Skin epidermis (tissue), 12 donors: ENCODE measurements around the gene CYB5R4.

Experiments
- H3K27ac ChIP-seq, 21 experiments: fragments of 200-600 bp; sonication (generic) in 11 of 21; one replicate each; pipeline ENCODE4 v1.5.0; 2020; ENCODE audit warnings: mild to moderate bottlenecking in 3 of 21, inconsistent platforms in 2 of 21, moderate library complexity in 2 of 21
- H3K4me3 ChIP-seq, 7 experiments: fragments of 200-600 bp; sonication (generic) in 2 of 7; one replicate each; pipeline ENCODE4 v1.5.0; 2020; ENCODE audit warnings: inconsistent platforms in 2 of 7, mild to moderate bottlenecking in 2 of 7, moderate library complexity in 1 of 7

The CYB5R4 gene

DNA sequence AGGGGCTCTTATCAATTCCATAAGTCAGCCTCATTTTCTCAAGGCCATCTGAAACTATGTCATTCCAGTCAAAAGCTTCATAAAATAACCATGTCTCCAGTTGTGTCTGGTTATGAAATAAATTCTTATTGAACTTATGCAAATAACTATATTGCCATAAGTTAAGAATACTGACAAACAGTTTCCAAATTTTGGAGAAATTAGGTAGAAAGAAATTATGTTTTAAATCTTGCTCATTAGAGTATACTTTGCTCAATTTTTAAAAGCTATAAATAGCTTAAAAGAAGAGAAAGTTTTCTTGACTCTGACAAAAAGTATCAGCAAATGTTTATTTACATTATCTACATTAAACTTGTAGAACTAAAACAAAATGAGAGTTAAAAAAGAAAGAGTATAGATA lies 111.1 kb downstream of the CYB5R4 start:
- Histone ChIP-seq H3K27ac (no peak overlapping the region), H3K4me3 (no peak overlapping the region)

DNA sequence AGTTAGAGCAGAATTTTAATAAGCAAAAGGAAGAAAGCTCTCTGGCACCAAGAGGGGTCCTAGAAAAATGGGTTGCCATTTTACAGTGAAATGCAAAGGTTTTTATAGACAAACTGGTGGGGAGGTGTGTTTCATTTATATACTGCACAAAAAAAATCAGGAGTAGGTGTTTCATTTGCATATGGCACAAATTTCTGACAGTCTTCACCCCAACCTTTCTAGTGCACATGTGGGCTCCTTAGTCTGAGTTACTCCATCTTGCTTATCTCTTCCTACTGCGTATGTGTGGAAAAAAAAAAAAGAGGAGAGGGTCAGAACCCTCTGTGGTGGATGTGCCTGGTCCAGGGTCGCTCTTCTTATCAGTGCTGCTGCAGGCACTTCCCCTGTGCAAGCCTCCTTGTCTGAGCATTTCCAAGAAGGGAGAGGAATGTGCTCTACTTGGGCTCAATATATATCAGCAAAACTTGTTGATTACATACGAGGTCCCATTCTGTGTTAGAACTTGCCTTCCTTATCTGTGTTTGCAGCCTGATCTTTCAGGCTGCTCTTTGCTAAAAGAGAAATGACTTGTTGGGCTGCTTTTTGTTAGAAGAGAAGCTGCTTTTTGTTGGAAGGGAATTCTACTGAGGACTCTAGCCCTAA lies 115.0 kb downstream of the CYB5R4 start:
- no peak overlapping the region for H3K27ac ChIP-seq
- H3K4me3 ChIP-seq, result no peak overlapping the region

DNA sequence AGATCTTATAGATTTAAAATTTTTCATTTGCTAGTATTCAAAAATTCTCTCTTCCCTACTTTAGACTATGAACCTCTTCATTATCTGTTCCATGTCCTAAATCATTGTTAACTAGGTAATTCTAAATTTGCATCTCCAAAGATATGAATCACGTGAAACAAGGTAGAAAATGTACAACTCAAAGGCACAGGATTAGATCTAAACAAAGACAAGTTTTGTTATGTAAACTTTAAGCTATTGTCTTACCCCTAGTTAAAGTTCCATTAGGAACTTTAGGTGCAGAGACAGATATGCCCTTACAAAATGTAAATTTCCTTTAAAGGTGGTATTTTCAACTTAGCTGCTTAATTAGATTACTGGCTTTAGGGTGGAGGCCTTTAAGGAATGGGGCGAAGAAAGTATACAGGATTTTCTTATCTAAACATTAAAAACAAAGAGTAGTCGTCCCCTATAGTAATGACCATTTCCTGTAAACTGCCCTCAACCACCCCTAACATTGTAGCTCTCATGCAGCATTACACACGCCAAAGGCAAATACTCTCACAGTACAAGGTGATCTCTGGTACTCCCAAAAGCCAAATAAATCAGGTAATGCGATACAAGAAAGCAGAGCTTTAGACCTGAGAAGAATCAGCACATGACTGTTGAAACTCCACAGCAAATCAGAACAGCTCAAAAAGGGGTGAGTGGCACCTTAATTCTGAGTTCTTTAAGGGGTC lies 116.7 kb downstream of the CYB5R4 start:
- Histone ChIP-seq H3K4me3 (no peak overlapping the region), H3K27ac (no peak overlapping the region)

DNA sequence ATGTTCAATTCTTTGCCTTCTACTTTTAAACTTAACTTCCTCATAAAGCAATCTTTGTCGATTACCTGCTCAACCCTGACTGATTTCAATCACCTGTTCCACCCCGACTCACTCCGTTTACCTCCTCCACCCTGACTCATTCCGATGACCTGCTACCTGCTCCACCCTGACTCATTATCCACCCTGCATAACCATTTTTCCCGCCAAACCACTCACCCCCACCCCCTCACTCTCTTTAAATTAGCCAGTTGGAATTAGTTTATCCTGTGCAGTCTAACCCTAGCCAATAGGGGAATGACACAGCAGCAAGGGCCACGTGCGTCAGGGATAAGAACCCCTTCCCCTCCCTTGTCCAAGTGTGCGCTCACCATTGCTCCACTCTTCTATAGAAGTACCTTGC lies 117.4 kb downstream of the CYB5R4 start:
- Histone ChIP-seq H3K27ac (no peak overlapping the region), H3K4me3 (no peak overlapping the region)

DNA sequence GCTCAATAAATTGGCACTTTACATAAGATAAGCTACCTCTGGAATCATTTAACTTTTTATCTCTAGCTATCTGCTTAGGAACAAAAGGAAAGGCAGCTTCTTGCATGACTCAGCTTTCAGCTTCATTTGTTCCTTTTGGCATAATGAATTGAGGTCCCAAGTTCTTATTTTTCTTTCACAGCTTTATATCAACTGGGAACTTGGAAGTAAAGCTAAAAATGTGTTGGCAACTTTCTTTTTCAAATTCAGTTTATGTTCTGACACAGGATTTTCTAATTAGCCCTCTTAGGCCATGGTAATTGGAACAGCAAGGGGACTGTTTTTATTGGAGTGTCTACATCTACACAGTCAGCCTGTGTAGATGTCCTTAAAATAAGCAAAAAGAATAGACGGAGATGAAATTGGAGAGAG lies 118.8 kb downstream of the CYB5R4 start:
- Histone ChIP-seq H3K4me3 (no peak overlapping the region), H3K27ac (no peak overlapping the region)

DNA sequence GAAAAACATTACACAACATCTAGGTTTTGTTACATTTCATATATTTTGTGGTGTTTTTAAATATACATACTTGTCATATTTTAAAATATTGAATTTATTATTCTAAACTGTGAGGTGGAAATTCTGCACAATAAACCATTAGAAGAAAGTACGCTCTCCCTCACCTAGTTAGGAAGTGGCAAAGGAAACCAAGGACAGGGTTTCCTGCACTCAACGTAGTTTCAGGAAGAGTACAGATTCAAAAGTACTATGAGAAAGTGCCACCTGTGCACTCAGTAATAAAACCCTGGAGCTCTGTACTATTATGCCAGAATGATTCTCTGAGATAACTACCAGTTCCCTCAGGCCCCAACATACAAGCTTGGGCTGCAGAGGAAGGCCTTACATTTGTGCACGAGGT lies 119.5 kb downstream of the CYB5R4 start:
- Histone ChIP-seq H3K4me3 (no peak overlapping the region), H3K27ac (no peak overlapping the region)

DNA sequence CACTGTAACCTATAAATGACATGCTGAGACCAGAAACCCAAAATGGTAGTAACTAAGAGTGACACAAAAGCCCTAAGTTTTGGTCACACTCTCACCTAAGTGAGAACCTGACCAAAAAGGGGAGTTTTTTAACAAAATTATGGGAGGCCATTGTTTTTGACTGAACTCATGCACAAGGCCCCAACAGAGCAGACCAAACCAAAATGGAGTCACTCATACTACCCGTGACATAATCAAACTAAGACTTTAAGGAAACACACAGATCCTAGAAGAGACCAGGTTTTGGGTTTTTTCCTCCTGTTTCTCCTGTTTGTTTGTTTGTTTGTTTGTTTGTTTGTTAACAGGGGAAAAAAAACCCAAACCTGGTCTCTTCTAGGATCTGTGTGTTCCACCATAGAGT lies 124.9 kb downstream of the CYB5R4 start:
- no peak overlapping the region for H3K27ac ChIP-seq
- H3K4me3 ChIP-seq, result no peak overlapping the region

DNA sequence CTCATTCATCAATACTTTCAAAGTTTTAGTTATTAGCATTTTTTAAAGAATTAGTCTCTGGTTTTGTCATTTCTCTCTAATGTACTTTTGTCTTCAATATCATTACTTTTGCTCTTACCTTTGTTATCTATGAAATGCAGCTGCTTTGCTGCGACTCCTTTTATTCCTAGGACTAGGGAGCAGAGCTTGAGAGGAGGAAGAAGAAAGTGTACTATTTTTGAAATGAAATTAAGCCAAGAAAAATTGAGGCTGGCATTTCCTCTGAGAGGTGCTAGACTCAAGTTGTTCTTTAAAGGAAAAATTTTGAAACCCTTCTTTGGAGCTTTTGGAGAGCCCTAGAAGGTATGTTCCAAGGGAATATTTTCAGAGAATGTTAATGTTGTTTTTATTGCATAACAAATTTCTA lies 125.8 kb downstream of the CYB5R4 start:
- Histone ChIP-seq H3K27ac (no peak overlapping the region), H3K4me3 (no peak overlapping the region)

DNA sequence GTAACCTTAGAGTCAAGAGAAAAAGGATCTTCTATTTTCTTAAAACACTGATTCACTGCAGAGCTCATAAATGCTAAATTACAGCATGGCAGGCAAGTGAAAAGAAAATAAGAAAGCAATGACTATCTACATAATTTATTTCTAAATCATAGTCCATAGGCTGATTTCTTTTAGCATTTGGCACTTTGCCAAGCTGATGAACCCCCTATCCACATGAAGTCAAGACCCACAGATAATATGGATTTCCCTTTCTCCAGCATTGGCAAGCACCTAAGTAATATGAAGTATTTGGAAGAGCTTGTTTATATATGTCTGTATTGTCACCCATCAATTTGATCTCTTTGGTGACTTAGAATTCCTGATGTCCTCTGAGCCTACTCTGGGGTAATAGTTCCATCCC lies 126.2 kb downstream of the CYB5R4 start:
- Histone ChIP-seq H3K27ac (no peak overlapping the region), H3K4me3 (no peak overlapping the region)

DNA sequence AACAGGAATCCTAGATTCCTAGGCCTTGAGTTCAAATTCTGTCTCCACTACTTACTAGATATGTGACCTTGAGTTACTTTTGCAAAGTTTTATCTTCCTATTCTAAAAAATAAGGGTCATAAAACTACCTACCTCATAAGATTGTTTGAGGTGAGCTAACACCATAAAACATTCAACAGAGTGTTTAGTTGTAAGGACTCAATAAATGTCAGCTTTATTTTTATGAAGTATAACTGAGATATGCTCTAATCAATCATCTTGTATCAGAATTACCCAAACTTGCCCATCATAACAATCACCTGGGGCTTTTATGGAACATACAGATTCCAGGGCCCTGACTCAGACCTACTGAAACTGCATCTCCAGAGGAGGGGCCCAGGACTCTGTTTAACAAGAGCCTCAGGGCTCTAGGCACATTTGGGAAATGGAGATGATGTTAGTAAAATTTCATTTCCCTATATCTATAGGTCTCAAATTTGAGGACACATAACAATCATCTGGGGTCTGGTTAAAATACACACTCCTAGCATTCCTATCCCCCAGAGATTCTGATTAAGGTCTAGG lies 138.6 kb downstream of the CYB5R4 start:
- H3K4me3 ChIP-seq, result no peak overlapping the region
- H3K27ac ChIP-seq, result no peak overlapping the region

DNA sequence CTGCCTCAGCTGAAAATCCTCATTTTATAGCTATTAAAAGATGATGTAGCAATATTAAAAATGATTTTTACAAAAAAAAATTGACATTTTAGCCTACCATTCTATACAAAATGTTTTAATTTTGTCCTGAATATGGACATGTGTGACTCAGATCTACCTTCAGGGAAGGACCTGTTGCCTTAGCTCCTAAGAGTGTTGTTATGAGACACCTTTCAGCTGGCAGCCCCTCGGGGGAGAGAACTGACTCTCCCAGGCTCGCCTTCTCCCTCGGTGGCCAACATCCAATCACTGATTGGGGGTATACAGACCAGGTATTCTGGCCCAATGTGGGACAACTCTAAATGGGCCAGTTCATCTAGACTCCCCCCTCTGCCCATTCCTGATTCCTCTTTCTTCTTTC lies 141.6 kb downstream of the CYB5R4 start:
- no peak overlapping the region for H3K27ac ChIP-seq
- no peak overlapping the region for H3K4me3 ChIP-seq

DNA sequence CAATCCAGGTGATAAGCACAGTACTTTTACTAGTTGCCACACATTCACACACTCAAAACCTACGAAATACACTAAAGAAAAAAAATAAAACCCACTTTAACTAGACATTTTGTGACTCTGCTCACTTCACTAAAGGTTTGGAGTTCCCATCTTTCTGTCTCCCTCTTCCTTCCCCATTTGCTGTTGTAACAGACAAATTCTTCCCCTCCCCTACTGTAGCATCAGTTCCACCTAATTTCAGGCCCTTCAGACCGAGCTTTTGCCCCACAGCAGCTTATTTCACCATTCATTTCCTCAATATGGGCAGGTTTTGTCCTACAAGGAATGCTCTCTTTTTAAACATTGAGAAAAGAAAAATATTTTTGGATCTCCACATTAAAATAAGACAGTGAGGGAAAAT lies 142.7 kb downstream of the CYB5R4 start:
- H3K4me3 ChIP-seq, result no peak overlapping the region
- H3K27ac ChIP-seq, result no peak overlapping the region

DNA sequence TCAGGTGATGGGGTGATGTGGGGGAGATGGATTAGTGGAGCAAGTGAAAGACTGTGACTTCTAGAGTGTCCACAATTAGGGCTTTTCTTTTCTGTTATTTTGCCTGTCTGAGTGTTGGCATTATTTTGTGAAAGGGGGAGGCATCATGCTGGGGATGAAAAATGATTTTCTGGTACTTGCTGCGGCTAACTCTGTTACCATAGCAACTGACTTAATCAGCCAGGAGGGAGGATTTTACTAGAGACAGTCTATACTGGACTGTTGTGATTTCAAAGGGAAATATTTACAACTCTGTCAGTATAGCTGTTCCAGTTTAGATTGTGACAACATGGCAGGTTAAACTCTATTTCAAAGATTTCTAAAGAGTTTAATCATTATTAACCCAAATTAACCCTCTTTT lies 143.6 kb downstream of the CYB5R4 start:
- Histone ChIP-seq H3K4me3 (no peak overlapping the region), H3K27ac (no peak overlapping the region)

DNA sequence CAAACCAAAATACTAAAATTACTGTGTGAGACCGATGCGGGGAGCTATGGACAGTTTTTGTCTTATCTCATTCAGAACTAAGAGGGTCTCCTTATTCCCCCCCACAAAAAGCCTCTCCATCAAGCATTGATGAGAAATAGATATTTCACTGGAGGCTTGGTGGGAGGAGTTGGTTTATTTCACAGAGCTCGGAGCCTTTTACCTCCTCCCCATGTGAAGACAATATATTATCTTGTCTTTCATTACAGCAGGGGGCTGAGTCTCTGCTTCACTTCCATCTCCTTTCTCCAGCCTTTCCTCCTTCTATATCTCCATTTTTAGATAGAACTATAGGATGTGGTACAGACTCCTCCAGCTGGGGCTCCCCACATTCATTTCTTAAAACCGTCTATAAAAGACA lies 144.2 kb downstream of the CYB5R4 start:
- H3K27ac ChIP-seq, result no peak overlapping the region
- no peak overlapping the region for H3K4me3 ChIP-seq

DNA sequence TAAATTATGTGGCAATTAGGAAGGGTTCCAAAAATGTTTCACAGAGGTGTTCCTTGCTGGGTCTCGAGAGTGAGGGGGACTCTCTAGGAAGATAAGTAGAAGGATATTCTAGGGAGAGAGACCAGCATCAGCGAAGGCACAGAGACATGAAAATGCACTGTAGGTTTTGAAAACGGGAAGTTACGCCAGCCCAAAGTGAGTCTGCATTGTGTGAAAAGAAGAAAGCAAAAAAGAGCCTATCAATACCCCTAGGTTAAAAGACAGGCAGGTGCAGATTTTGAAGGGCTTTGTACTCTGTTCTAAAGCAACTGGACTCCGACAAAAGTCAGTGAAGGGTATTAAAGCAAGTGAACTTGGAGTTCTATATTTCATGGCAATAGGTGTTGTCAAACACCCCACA lies 148.4 kb downstream of the CYB5R4 start:
- no peak overlapping the region for H3K27ac ChIP-seq
- H3K4me3 ChIP-seq, result no peak overlapping the region

DNA sequence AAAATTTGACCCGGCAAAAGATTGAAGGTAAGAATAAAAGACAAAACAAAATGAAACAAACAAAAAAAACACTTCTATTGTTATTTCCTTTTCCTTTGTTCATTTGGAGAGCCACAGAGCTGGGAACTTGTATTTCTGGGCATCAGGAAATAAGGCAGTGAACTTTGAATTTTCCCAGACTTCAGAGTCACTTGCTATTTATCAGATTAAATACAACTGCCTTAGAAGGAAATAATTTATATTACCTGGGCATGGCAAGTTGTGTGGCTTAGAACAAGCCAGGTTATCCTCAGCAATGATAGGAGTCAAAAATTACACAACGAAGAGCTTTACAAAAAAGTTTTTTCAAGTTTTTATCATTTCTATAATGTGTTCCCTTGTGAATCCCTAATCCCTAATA lies 153.9 kb downstream of the CYB5R4 start:
- no peak overlapping the region for H3K4me3 ChIP-seq
- H3K27ac ChIP-seq, result no peak overlapping the region

DNA sequence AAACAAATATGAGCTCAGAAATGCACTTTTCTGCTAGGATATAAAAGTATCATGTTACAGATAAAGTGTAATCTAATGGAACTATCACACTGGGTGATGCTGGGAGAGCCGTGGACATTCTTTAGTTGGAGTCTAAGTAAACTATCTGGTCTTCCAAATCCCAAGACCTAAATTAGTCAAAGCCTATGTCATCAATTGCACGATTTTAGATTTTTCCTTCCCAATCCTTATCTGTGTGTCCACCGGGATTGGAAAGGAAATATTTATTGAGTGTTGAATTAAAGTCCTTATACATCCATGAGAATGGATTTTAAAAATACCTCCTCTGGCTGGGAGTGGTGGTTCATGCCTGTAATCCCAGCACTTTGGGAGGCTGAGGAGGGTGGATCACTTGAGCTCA lies 154.4 kb downstream of the CYB5R4 start:
- Histone ChIP-seq H3K4me3 (no peak overlapping the region), H3K27ac (no peak overlapping the region)

DNA sequence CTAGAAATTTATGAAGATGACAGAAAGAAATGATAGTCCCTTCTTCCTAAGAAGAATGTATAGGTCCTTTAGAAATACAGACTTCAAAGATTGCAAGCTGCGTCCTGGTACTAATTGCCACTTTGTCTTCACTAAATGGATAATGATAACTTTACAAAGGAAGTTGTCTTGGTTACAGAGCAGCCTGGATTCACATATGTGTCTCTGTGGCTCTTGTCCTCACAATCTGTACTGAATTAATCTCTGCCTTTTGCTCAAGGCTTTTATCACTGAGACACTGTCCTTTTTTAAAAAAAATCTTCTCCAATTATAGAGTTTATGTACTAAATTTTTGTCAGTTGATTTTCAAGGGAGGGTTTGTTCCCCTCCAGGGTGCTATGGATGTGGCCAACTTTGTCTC lies 156.5 kb downstream of the CYB5R4 start:
- H3K27ac ChIP-seq, result no peak overlapping the region
- H3K4me3 ChIP-seq, result no peak overlapping the region
